Psoas muscle (tissue), 8 donors: Measurements from ENCODE around the gene THAP12. TPM values are rescaled to one million over a fixed set of nuclear protein-coding genes. Genes with fewer than 3 reads are reported as not detected.

Source experiments
- ATAC-seq, 4 donors: fragments of 200-7000 bp; cut with Tn5 transposase; one replicate each; pipeline ENCODE4 v1.9.1; 2020; ENCODE audit warnings: moderate library complexity in 3 of 4, mild to moderate bottlenecking in 2 of 4
- DNase-seq, 2 donors: peaks; one replicate each; pipeline ENCODE4 v3.0.0-alpha.2; 2020
- H3K27ac ChIP-seq: fragments of 200-600 bp; one replicate; pipeline ENCODE4 v1.8.0; 2022
- H3K27me3 ChIP-seq, 3 donors: fragments of 200-600 bp in 1 of 3; one replicate each; pipeline versions ENCODE4 v1.6.1 to v1.8.0; 2013 to 2022; ENCODE audit warnings: low read length in 2 of 3, mild to moderate bottlenecking in 2 of 3, moderate library complexity in 1 of 3; ENCODE audit not compliant: insufficient read depth in 3 of 3
- H3K36me3 ChIP-seq, 2 donors: fragments of 200-600 bp in 1 of 2; one replicate each; pipeline versions ENCODE4 v1.6.1 to v1.8.0; 2013 to 2022; ENCODE audit warnings: low read depth in 1 of 2, mild to moderate bottlenecking in 1 of 2, moderate library complexity in 1 of 2; ENCODE audit not compliant: insufficient read depth in 1 of 2
- H3K4me1 ChIP-seq: fragments of 200-600 bp; one replicate; pipeline ENCODE4 v1.8.0; 2022
- H3K4me3 ChIP-seq: fragments of 200-600 bp; one replicate; pipeline ENCODE4 v1.8.0; 2022; ENCODE audit warnings: mild to moderate bottlenecking
- H3K9me3 ChIP-seq: fragments of 200-600 bp; one replicate; pipeline ENCODE4 v1.8.0; 2022
- CTCF ChIP-seq: fragments of 200-600 bp; IDR thresholded peaks from one replicate; pipeline ENCODE4 v1.8.0; 2022; ENCODE audit warnings: antibody characterized with exemption
- WGBS, 3 donors: extraction: QIAGEN DNeasy Blood & Tissue Kit; methylation state at CpG; one replicate each; pipeline versions ENCODE4 v1.1.6 to v1.1.7; 2013; 5-methylcytosine and 5-hydroxymethylcytosine counted together
- intact Hi-C, 2 donors: fragments of 100-400 bp; cut with DNase I; formaldehyde crosslinking; loops; one replicate each; pipeline versions ENCODE4 v1.11.0 to v1.14.2; 2022
- polyA plus RNA-seq, 3 donors: library from polyadenylated mRNA; stranded (reverse); fragments of 200-250 nt; gene quantifications; one replicate each; pipeline ENCODE4 v1.2.3, GENCODE V29; 2013
- total RNA-seq, 4 donors: library from RNA; stranded (reverse); fragmentation: NEBNext Ultra II Directional in 2 of 4; extraction: Animal tissue kit (Norgen Biotek cat#: 25700) in 2 of 4; gene quantifications; one replicate each; pipeline versions ENCODE4 v1.2.1 to v1.2.4, GENCODE V29; 2021 to 2023
- donor health status: healthy with polysubstance abuse.
- donor health status: DM: no; HTN: no; CAD: no; lungs with moderate emphysema.
- donor health status: Bipolar disorder and iron deficiency.
- donor health status: healthy.
- donor health status: DM: yes; HTN: yes; CAD: no.
- donor health status: DM: no; HTN: no; CAD: no.
- donor health status: DM: no; HTN: no; CAD: no.
- donor health status: DM: yes; HTN: yes; CAD: no.

THAP12 gene
- total and polyA plus RNA-seq, 7 donors: 15.6 to 38.1 (median 34.2) TPM

- no peak for TF ChIP-seq CTCF
- H3K4me1 ChIP-seq: no peaks in the 10 kb centered on the region
- ATAC-seq (no peak), DNase-seq (no peak)
- no peaks in the 10 kb centered on the region for H3K27me3 ChIP-seq
- no peak overlapping the region for H3K27ac ChIP-seq
- H3K4me3 ChIP-seq: no peak overlapping the region
- intact Hi-C loops: loop anchor here (5.0 to 10.0 kb wide), 4 partner anchors 417 to 590 kb away; no protein-coding TSS in a partner anchor
- no peaks in the 10 kb centered on the region for H3K36me3 ChIP-seq
- WGBS, 3 donors: 90 to 93% (median 92%) methylated on average over 4 of the region's 4 CpGs
- H3K9me3 ChIP-seq: no peaks in the 10 kb centered on the region
Measured at GRCh38 chr11:76314741-76315090, 66.2 kb downstream of the THAP12 start.

GRCh38 chr11:76313913-76314740 is 66.8 kb downstream of the THAP12 start:
- no peaks in the 10 kb centered on the region for H3K36me3 ChIP-seq
- TF ChIP-seq CTCF: no peak
- intact Hi-C loops: loop anchor here (10.0 kb wide), 2 partner anchors 509 to 589 kb away; no protein-coding TSS in a partner anchor
- H3K4me1 ChIP-seq: no peaks in the 10 kb centered on the region
- H3K27me3 ChIP-seq: no peaks in the 10 kb centered on the region
- peak; percentile 39 to 62 for DNase-seq
- ATAC-seq: no peak
- no peak overlapping the region for H3K27ac ChIP-seq
- no peaks in the 10 kb centered on the region for H3K9me3 ChIP-seq
- H3K4me3 ChIP-seq: no peak overlapping the region
- 64 to 70% (median 69%) methylated on average over 15 of the region's 15 CpGs for WGBS, 3 donors

- no peak for ATAC-seq
- 75 to 96% (median 94%) methylated on average over 3 of the region's 3 CpGs for WGBS, 3 donors
- Histone ChIP-seq H3K9me3 (no peaks in the 10 kb centered on the region), H3K27ac (no peak overlapping the region), H3K36me3 (no peaks in the 10 kb centered on the region), H3K27me3 (no peaks in the 10 kb centered on the region), H3K4me1 (no peaks in the 10 kb centered on the region), H3K4me3 (no peak overlapping the region)
- intact Hi-C loops: loop anchor here (10.0 kb wide), 2 partner anchors 508 to 588 kb away; no protein-coding TSS in a partner anchor
- TF ChIP-seq CTCF: no peak
- no peak for DNase-seq
Measured at GRCh38 chr11:76313271-76313670, 67.7 kb downstream of the THAP12 start.

GRCh38 chr11:76310832-76311595 is 69.9 kb downstream of the THAP12 start:
- DNase-seq: no peak
- no peak for ATAC-seq
- no peaks in the 10 kb centered on the region for H3K9me3 ChIP-seq
- H3K36me3 ChIP-seq: no peaks in the 10 kb centered on the region
- TF ChIP-seq CTCF: no peak
- no peak overlapping the region for H3K4me3 ChIP-seq
- no peaks in the 10 kb centered on the region for H3K27me3 ChIP-seq
- no peak overlapping the region for H3K27ac ChIP-seq
- no peaks in the 10 kb centered on the region for H3K4me1 ChIP-seq
- intact Hi-C loops: loop anchor here (10.0 kb wide), 2 partner anchors 506 to 586 kb away; no protein-coding TSS in a partner anchor
- 56 to 72% (median 61%) methylated on average over 13 of the region's 13 CpGs for WGBS, 3 donors
